RPMI8226 (cell line): ENCODE data around the gene ATP6V0C.
"Not testable (repeated sequence)": the region's sequence is repeated elsewhere in the genome, so short reads cannot be mapped to it uniquely, and the experiment has no call there.

Source experiments
- DNase-seq: peaks from one replicate; pipeline ENCODE4 v3.0.0-alpha.2; 2015

ATP6V0C gene

GRCh38 chr16:2529961-2530628 lies 16.3 kb downstream of the ATP6V0C start:
- no peak for DNase-seq

- no peak for DNase-seq
These were observed 17.0 kb downstream of the ATP6V0C start for GRCh38 chr16:2530629-2531318.

- no peak for DNase-seq
These were observed 17.6 kb downstream of the ATP6V0C start, which contains the start of gene CEMP1 for GRCh38 chr16:2531371-2531695. Gene CEMP1, minus strand, starts transcription at chr16:2531408. Its CDS starts 335 bp downstream, at chr16:2531073.

GRCh38 chr16:2531696-2532493 lies 18.1 kb downstream of the ATP6V0C start:
- peak; percentile 100 for DNase-seq

- DNase-seq: peak; percentile 95
These were observed 18.9 kb downstream of the ATP6V0C start for GRCh38 chr16:2532494-2533141.

- not testable (repeated sequence) for DNase-seq
These were observed 19.5 kb downstream of the ATP6V0C start for GRCh38 chr16:2533142-2533755.

GRCh38 chr16:2533912-2534311 lies 20.2 kb downstream of the ATP6V0C start:
- no peak for DNase-seq

- DNase-seq: not testable (repeated sequence)
These were observed 20.6 kb downstream of the ATP6V0C start for GRCh38 chr16:2534335-2534734.

GRCh38 chr16:2535625-2536013 lies 21.9 kb downstream of the ATP6V0C start:
- no peak for DNase-seq

GRCh38 chr16:2537451-2538379 lies 24.0 kb downstream of the ATP6V0C start, which contains the start of gene PDPK1:
Gene PDPK1, plus strand, starts transcription at chr16:2538021. Its CDS starts 92 bp downstream, at chr16:2538113.
- DNase-seq: peak; percentile 99

GRCh38 chr16:2539192-2539844 lies 25.6 kb downstream of the ATP6V0C start:
- not testable (repeated sequence) for DNase-seq

- DNase-seq: not testable (repeated sequence)
These were observed 26.2 kb downstream of the ATP6V0C start for GRCh38 chr16:2539845-2540458.

- DNase-seq: not testable (repeated sequence)
These were observed 27.2 kb downstream of the ATP6V0C start for GRCh38 chr16:2540912-2541311.

GRCh38 chr16:2541409-2541808 lies 27.7 kb downstream of the ATP6V0C start:
- DNase-seq: not testable (repeated sequence)

GRCh38 chr16:2543771-2544170 lies 30.0 kb downstream of the ATP6V0C start:
- DNase-seq: not testable (repeated sequence)

GRCh38 chr16:2550283-2550878 lies 36.6 kb downstream of the ATP6V0C start:
- DNase-seq: not testable (repeated sequence)

- DNase-seq: not testable (repeated sequence)
These were observed 37.7 kb downstream of the ATP6V0C start for GRCh38 chr16:2551420-2551889.

GRCh38 chr16:2554709-2555425 lies 41.1 kb downstream of the ATP6V0C start:
- DNase-seq: not testable (repeated sequence)

GRCh38 chr16:2557150-2557549 lies 43.4 kb downstream of the ATP6V0C start:
- DNase-seq: not testable (repeated sequence)
